Fibroblast of lung (primary cell): ENCODE measurements around the gene CCDC141. TPM values are rescaled to one million over a fixed set of nuclear protein-coding genes. Genes with fewer than 3 reads are reported as not detected.
A peak's percentile ranks its signal among the peaks of the same experiment; 100 is the strongest.
"Not testable (repeated sequence)": the region's sequence is repeated elsewhere in the genome, so short reads cannot be mapped to it uniquely, and the experiment has no call there.

Source experiments
- DNase-seq, 2 donors: peaks; one replicate each; pipeline versions ENCODE4 v3.0.0 to v3.0.0-alpha.2; 2010; ENCODE audit warnings: low read depth in 2 of 2
- H2AFZ ChIP-seq: 2 replicates; pipeline ENCODE4 v1.5.1; 2012; ENCODE audit warnings: low read length, control low read depth, inconsistent platforms
- H3K27ac ChIP-seq: 2 replicates; pipeline ENCODE4 v1.5.1; 2011; ENCODE audit warnings: low read length, control low read depth; ENCODE audit not compliant: insufficient read depth
- H3K27me3 ChIP-seq: 2 replicates; pipeline ENCODE4 v1.5.1; 2011; ENCODE audit warnings: mild to moderate bottlenecking, low read length; ENCODE audit not compliant: control insufficient read depth, insufficient read depth
- H3K36me3 ChIP-seq: 2 replicates; pipeline ENCODE4 v1.5.1; 2011; ENCODE audit warnings: low read length; ENCODE audit not compliant: control insufficient read depth, insufficient read depth
- H3K4me1 ChIP-seq: 2 replicates; pipeline ENCODE4 v1.5.1; 2011; ENCODE audit warnings: low read length; ENCODE audit not compliant: control insufficient read depth, insufficient read depth; ENCODE audit errors: extremely low read depth
- H3K4me2 ChIP-seq: 2 replicates; pipeline ENCODE4 v1.5.1; 2011; ENCODE audit warnings: low read length, control low read depth; ENCODE audit not compliant: insufficient read depth; ENCODE audit errors: extremely low read depth
- H3K4me3 ChIP-seq, 4 experiments: fragments of 200-600 bp in 1 of 4; sonication (generic) in 1 of 4; replicated peaks in 1 of 4; 2 replicates each; pipeline ENCODE4 v1.5.1; 2011 to 2016; ENCODE audit warnings: low read length in 4 of 4, low read depth in 3 of 4, mild to moderate bottlenecking in 3 of 4, control low read depth in 2 of 4, inconsistent platforms in 1 of 4, mixed read lengths in 1 of 4; ENCODE audit not compliant: insufficient read depth in 1 of 4; ENCODE audit errors: control extremely low read depth in 1 of 4
- H3K79me2 ChIP-seq: 2 replicates; pipeline ENCODE4 v1.5.1; 2012; ENCODE audit warnings: mild to moderate bottlenecking, low read length, inconsistent platforms; ENCODE audit not compliant: control insufficient read depth, insufficient read depth
- H3K9ac ChIP-seq: 2 replicates; pipeline ENCODE4 v1.5.1; 2011; ENCODE audit warnings: mild to moderate bottlenecking, low read length, control low read depth; ENCODE audit not compliant: insufficient read depth
- H3K9me3 ChIP-seq: 2 replicates; pipeline ENCODE4 v1.5.1; 2012; ENCODE audit warnings: low read depth, low read length; ENCODE audit not compliant: control insufficient read depth, insufficient read depth
- H4K20me1 ChIP-seq: 2 replicates; pipeline ENCODE4 v1.5.1; 2011; ENCODE audit warnings: low read length; ENCODE audit not compliant: control insufficient read depth, insufficient read depth; ENCODE audit errors: extremely low read depth
- EZH2 ChIP-seq: IDR thresholded peaks from 2 replicates; pipeline ENCODE4 v1.5.1; 2012; ENCODE audit warnings: low read length, control low read depth, mild to moderate bottlenecking; ENCODE audit errors: missing control alignments
- polyA plus RNA-seq, 2 donors: library from polyadenylated mRNA; depleted of rRNA in 1 of 2; stranded (reverse) in 1 of 2; unstranded in 1 of 2; fragments of >200 nt; gene quantifications; 2 replicates each; pipeline ENCODE4 v1.2.1, GENCODE V29; 2011 to 2012; ENCODE audit warnings: missing spikeins in 1 of 2
- total RNA-seq: library from RNA; depleted of rRNA; stranded (reverse); fragments of >200 nt; gene quantifications from 2 replicates; pipeline ENCODE4 v1.2.1, GENCODE V29; 2014
- TF ChIP-seq, protein P1 (sequence below), 2 donors: IDR thresholded peaks in 1 of 2; conservative IDR thresholded peaks in 1 of 2; 1 replicate in 1 of 2; 2 replicates in 1 of 2; pipeline ENCODE4 v1.5.1; 2011 to 2012; ENCODE audit warnings: low read length in 2 of 2, control low read depth in 1 of 2, inconsistent platforms in 1 of 2, low read depth in 1 of 2, mild to moderate bottlenecking in 1 of 2

CCDC141 gene
- total and polyA plus RNA-seq, 2 donors (not counting 1 experiment from before 2014, with no cell fraction given), result 0.03 to 0.17 TPM

DNA sequence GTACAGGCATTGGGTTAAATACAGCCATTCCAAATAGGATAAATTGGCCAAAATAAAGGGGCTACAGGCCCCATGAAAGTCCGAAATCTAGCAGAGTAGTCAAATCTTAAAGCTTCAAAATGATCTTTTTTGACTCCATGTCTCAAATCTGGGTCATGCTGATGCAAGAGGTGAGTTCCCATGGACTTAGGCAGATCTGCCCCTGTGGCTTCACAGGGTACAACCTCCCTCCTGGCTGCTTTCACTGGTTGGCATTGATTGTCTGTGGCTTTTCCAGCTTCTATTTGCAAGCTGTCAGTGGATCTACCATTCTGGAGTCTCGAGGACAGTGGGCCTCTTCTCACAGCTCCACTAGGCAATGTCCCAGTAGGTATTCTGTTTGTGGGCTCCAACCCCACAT lies 56.1 kb downstream of the CCDC141 start:
- TF ChIP-seq, protein P1, sequence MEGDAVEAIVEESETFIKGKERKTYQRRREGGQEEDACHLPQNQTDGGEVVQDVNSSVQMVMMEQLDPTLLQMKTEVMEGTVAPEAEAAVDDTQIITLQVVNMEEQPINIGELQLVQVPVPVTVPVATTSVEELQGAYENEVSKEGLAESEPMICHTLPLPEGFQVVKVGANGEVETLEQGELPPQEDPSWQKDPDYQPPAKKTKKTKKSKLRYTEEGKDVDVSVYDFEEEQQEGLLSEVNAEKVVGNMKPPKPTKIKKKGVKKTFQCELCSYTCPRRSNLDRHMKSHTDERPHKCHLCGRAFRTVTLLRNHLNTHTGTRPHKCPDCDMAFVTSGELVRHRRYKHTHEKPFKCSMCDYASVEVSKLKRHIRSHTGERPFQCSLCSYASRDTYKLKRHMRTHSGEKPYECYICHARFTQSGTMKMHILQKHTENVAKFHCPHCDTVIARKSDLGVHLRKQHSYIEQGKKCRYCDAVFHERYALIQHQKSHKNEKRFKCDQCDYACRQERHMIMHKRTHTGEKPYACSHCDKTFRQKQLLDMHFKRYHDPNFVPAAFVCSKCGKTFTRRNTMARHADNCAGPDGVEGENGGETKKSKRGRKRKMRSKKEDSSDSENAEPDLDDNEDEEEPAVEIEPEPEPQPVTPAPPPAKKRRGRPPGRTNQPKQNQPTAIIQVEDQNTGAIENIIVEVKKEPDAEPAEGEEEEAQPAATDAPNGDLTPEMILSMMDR (conservative IDR thresholded peaks at IDR 0.05 in 1 of 2, IDR thresholded peaks at IDR 0.05 in 1 of 2; ENCODE audit: low read depth in 1 of 2, low read length in 2 of 2), result no peak
- no peak for TF ChIP-seq EZH2
- H4K20me1 ChIP-seq, result no peaks in the 10 kb centered on the region
- H3K27ac ChIP-seq, result no peak overlapping the region
- no peak overlapping the region for H2AFZ ChIP-seq
- no peak overlapping the region for H3K9ac ChIP-seq
- H3K4me3 ChIP-seq, result no peak overlapping the region
- H3K4me2 ChIP-seq, result no peak overlapping the region
- no peaks in the 10 kb centered on the region for H3K9me3 ChIP-seq
- no peaks in the 10 kb centered on the region for H3K4me1 ChIP-seq
- DNase-seq, result no peak
- no peaks in the 10 kb centered on the region for H3K36me3 ChIP-seq
- no peaks in the 10 kb centered on the region for H3K27me3 ChIP-seq
- H3K79me2 ChIP-seq, result no peaks in the 10 kb centered on the region

DNA sequence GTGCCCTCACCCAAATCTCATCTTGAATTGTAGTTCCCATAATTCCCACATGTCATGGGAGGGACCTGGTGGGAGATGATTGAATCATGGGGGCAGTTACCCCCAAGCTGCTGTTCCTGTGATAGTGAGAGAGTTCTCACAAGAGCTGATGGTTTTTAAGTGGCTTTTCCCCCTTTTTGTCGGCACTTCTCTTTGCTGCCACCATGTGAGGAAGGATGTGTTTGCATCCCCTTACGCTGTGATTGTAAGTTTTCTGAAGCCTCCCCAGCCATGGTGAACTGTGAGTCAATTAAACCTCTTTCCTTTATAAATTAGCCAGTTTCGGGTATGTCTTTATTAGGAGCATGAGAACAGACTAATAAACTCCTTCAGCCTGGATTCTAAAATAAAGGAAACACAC lies 57.2 kb downstream of the CCDC141 start:
- H3K27ac ChIP-seq, H2AFZ ChIP-seq, H3K36me3 ChIP-seq, DNase-seq, H3K4me2 ChIP-seq, H3K4me1 ChIP-seq, H3K27me3 ChIP-seq, H4K20me1 ChIP-seq, H3K4me3 ChIP-seq, H3K9me3 ChIP-seq, H3K9ac ChIP-seq, H3K79me2 ChIP-seq: not testable (repeated sequence)
- TF ChIP-seq, protein P1 (conservative IDR thresholded peaks at IDR 0.05 in 1 of 2, IDR thresholded peaks at IDR 0.05 in 1 of 2; ENCODE audit: low read depth in 1 of 2, low read length in 2 of 2), result peak in 1 of 2 donors; percentile 15

DNA sequence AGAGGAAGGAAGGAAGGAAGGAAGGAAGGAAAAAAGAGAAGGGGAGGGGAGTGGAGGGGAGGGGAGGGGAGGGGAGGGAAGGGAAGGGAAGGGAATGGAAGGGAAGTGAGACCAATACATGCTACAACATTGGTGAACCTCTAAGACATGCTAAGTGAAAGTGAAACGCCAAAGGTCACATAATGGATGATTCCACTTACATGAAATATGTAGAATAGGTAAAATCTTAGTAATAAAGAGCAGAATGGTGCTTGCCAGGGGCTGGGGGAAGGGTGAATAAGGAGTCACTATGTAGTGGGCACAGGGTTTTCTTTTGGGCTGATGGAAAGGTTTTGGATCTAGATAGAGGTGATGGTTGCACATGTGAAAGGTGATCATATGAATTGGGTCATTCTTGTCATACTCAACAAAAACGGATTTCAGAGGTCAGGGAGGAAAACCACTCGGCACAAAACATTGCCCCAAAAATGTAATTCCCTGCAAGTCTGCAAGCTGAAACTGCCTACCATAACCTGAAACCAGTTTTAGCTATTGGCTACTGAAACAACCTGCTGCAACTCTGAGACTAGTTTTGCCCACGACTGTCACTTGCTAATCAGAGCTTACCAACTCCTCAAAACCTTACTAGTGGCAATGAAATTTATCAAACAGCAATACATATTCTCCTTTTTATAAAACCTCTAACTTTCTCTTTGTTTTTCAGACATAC lies 59.2 kb downstream of the CCDC141 start:
- no peaks in the 10 kb centered on the region for H3K27me3 ChIP-seq
- H3K9me3 ChIP-seq, result no peaks in the 10 kb centered on the region
- H3K27ac ChIP-seq, result no peak overlapping the region
- no peak overlapping the region for H3K9ac ChIP-seq
- no peaks in the 10 kb centered on the region for H3K79me2 ChIP-seq
- H3K36me3 ChIP-seq, result no peaks in the 10 kb centered on the region
- H4K20me1 ChIP-seq, result no peaks in the 10 kb centered on the region
- DNase-seq, result no peak
- no peak for TF ChIP-seq EZH2
- TF ChIP-seq, protein P1 (conservative IDR thresholded peaks at IDR 0.05 in 1 of 2, IDR thresholded peaks at IDR 0.05 in 1 of 2; ENCODE audit: low read depth in 1 of 2, low read length in 2 of 2), result no peak
- H2AFZ ChIP-seq, result no peak overlapping the region
- no peak overlapping the region for H3K4me3 ChIP-seq
- no peak overlapping the region for H3K4me2 ChIP-seq
- H3K4me1 ChIP-seq, result no peaks in the 10 kb centered on the region

DNA sequence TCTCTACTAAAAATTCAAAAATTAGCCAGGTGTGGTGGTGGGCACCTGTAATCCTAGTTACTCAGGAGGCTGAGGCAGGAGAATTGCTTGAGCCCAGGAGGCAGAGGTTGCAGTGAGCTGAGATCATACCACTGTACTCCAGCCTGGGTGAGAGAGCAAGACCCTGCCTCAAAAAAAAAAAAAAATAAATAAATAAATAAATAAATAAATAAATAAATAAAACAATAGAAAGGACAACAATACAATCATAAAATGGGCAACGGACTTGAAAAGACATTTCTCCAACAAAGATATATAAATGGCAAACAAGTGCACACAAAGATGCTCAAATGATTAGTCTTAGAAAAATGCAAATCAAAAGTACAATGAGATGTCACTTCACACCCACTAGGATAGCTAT lies 60.5 kb downstream of the CCDC141 start:
- not testable (repeated sequence) for H3K36me3 ChIP-seq, H3K79me2 ChIP-seq, H3K27ac ChIP-seq, H3K9me3 ChIP-seq, H3K4me1 ChIP-seq, H3K4me3 ChIP-seq, H3K4me2 ChIP-seq, DNase-seq, H2AFZ ChIP-seq, H3K9ac ChIP-seq, H4K20me1 ChIP-seq, H3K27me3 ChIP-seq

DNA sequence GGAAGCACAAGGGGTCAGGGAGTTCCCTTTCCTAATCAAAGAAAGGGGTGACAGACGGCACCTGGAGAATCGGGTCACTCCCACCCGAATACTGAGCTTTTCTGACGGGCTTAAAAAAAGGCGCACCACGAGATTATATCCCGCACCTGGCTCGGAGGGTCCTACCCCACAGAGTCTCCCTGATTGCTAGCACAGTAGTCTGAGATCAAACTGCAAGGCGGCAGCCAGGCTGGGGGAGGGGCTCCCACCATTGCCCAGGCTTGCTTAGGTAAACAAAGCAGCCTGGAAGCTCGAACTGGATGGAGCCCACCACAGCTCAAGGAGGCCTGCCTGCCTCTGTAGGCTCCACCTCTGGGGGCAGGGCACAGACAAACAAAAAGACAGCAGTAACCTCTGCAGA lies 67.3 kb downstream of the CCDC141 start:
- not testable (repeated sequence) for H3K27ac ChIP-seq, H3K4me2 ChIP-seq, H3K4me1 ChIP-seq, H4K20me1 ChIP-seq, H2AFZ ChIP-seq, H3K9me3 ChIP-seq, H3K9ac ChIP-seq, H3K4me3 ChIP-seq, H3K79me2 ChIP-seq, DNase-seq, H3K36me3 ChIP-seq, H3K27me3 ChIP-seq
